ENCODE measurements around the gene PITPNB. TPM values are rescaled to one million over a fixed set of nuclear protein-coding genes. Genes with fewer than 3 reads are reported as not detected.

The PITPNB gene
- total and polyA plus RNA-seq, 7 donors: 20.4 to 135 (median 79.9) TPM

DNA sequence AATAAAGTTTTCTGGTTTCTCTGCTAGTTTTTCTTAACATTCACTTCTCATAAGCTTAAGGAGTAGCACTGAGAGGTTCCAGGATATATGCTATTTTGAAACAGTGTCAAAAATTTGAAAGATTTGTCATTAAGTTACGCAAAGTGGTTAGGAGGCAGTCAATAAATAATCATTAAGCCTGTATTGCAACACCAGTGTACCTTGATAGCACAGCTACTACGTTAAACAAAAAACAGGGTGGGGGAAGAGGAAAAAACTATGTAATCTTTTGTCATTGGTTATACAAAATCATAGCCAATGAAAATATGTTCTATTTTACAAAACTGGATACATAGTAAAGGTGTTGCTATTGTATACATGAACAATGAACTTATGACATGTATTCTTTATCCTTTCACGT is 30.4 kb upstream of the PITPNB start:
- TF ChIP-seq, protein P1, sequence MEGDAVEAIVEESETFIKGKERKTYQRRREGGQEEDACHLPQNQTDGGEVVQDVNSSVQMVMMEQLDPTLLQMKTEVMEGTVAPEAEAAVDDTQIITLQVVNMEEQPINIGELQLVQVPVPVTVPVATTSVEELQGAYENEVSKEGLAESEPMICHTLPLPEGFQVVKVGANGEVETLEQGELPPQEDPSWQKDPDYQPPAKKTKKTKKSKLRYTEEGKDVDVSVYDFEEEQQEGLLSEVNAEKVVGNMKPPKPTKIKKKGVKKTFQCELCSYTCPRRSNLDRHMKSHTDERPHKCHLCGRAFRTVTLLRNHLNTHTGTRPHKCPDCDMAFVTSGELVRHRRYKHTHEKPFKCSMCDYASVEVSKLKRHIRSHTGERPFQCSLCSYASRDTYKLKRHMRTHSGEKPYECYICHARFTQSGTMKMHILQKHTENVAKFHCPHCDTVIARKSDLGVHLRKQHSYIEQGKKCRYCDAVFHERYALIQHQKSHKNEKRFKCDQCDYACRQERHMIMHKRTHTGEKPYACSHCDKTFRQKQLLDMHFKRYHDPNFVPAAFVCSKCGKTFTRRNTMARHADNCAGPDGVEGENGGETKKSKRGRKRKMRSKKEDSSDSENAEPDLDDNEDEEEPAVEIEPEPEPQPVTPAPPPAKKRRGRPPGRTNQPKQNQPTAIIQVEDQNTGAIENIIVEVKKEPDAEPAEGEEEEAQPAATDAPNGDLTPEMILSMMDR (IDR thresholded peaks at IDR 0.05): no peak
- TF ChIP-seq POLR2AphosphoS5 (IDR thresholded peaks at IDR 0.05): no peak
- no peak for TF ChIP-seq POLR2A (IDR thresholded peaks at IDR 0.05)
- no peak for TF ChIP-seq EP300 (IDR thresholded peaks at IDR 0.05)
- Histone ChIP-seq H3K9me3 (no peaks in the 10 kb centered on the region), H3K4me1 (peaks cover 0 to 4% (median 2%) of the 10 kb centered on the region in 4 donors), H3K27me3 (no peaks in the 10 kb centered on the region), H3K4me3 (no peak overlapping the region), H3K36me3 (no peaks in the 10 kb centered on the region), H3K27ac (no peak overlapping the region)
- no peak for DNase-seq
- intact Hi-C loops (cut with DNase I): no loop called here
- WGBS, 2 donors: 82 to 93% methylated on average over 3 of the region's 3 CpGs

DNA sequence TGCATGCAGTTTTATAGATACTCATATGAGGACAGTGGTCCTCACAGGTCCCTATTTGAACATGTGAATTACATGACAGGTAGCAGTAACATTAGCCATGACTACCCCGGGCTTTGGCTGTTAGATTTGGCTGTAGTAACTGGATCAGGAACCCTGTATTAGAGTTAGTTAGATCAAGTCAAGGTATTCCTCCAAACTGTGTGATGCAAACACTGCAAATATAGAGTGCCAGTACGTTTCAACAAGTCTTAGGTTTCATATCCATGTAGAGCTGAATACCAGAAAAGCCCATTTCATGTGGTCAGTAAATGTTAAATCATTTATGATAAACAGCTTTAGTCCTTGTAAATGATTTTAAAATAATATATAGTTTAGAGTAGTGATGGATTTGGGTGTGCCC is 29.5 kb upstream of the PITPNB start:
- no peak for DNase-seq
- H3K4me3 ChIP-seq: no peak overlapping the region
- 93 to 94% methylated on average over 2 of the region's 2 CpGs for WGBS, 2 donors
- intact Hi-C loops (cut with DNase I): no loop called here
- H3K36me3 ChIP-seq: no peaks in the 10 kb centered on the region
- H3K27ac ChIP-seq: no peak overlapping the region
- no peaks in the 10 kb centered on the region for H3K27me3 ChIP-seq
- H3K4me1 ChIP-seq: peaks cover 0 to 4% (median 2%) of the 10 kb centered on the region in 4 donors
- TF ChIP-seq, protein P1 (IDR thresholded peaks at IDR 0.05): no peak
- TF ChIP-seq POLR2A (IDR thresholded peaks at IDR 0.05): no peak
- TF ChIP-seq EP300 (IDR thresholded peaks at IDR 0.05): no peak
- no peak for TF ChIP-seq POLR2AphosphoS5 (IDR thresholded peaks at IDR 0.05)
- H3K9me3 ChIP-seq: no peaks in the 10 kb centered on the region

DNA sequence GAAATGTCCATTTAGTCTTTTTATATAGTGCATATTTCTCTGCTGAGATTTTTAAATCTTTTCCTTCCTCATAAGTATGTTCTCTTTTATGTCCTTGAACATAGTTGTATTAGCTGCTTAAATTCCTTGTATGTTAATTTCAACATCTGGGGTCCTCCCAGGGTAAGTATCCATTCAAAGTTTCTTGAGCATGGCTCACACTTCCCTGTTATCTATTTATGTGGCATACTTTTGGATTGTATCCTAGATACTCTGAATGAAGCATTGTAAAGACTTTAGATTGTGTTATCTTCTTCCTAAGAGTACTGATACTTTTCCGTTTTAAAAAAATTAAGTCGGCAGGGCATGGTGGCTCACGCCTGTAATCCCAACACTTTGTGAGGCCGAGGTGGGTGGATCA is 28.4 kb upstream of the PITPNB start:
- no peak for DNase-seq
- WGBS, 2 donors: 97% methylated on average over 4 of the region's 4 CpGs
- H3K4me1 ChIP-seq: peaks cover 0 to 4% (median 2%) of the 10 kb centered on the region in 4 donors
- no peaks in the 10 kb centered on the region for H3K9me3 ChIP-seq
- H3K27me3 ChIP-seq: no peaks in the 10 kb centered on the region
- H3K27ac ChIP-seq: no peak overlapping the region
- intact Hi-C loops (cut with DNase I): no loop called here
- TF ChIP-seq EP300 (IDR thresholded peaks at IDR 0.05) (no peak), POLR2A (IDR thresholded peaks at IDR 0.05) (no peak), POLR2AphosphoS5 (IDR thresholded peaks at IDR 0.05) (no peak)
- TF ChIP-seq, protein P1 (IDR thresholded peaks at IDR 0.05): no peak
- H3K36me3 ChIP-seq: no peaks in the 10 kb centered on the region
- H3K4me3 ChIP-seq: no peak overlapping the region

DNA sequence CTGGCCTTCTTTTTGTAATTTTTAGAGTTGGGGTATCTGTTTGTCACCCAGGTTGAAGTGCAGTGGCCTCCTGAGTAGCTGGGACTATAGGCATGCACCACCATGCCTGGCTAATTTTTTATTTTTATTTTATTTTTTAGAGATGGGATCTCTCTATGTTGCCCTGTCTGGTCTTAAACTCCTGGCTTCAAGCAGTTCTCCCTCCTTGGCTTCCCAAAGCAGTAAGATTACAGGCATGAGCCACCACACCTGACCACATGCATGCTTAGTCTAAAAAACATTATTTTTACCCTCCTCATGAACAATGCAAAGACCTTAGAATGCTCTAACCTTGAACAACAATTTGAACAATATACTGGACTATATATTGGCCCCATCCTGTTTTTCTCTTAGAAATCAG is 22.1 kb upstream of the PITPNB start:
- H3K9me3 ChIP-seq: no peaks in the 10 kb centered on the region
- TF ChIP-seq POLR2AphosphoS5 (IDR thresholded peaks at IDR 0.05) (no peak), POLR2A (IDR thresholded peaks at IDR 0.05) (no peak), EP300 (IDR thresholded peaks at IDR 0.05) (no peak)
- TF ChIP-seq, protein P1 (IDR thresholded peaks at IDR 0.05): no peak
- no peak overlapping the region for H3K4me3 ChIP-seq
- H3K4me1 ChIP-seq: no peaks in the 10 kb centered on the region
- no peak for DNase-seq
- intact Hi-C loops (cut with DNase I): no loop called here
- peaks cover 0 to 4% (median 0%) of the 10 kb centered on the region in 4 donors for H3K36me3 ChIP-seq
- no peaks in the 10 kb centered on the region for H3K27me3 ChIP-seq
- no peak overlapping the region for H3K27ac ChIP-seq

DNA sequence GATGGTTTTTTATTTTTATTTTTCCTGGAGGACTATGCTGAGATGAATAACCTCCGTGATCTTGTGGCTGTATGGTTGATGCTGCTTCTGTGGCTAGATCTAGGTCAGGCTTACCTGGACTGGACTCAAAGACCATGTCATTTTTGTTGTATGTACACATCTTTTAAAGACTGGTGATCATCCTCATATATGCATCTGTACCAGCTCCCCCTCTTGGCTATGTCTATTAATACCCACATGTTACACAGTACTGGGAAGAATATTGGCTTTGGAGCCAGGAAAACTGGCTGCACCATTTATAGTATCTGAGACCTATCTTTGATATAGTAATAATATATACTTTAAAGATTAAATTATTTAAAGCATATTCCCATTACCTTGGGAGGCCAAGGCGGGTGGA is 18.4 kb upstream of the PITPNB start:
- no peak for DNase-seq
- WGBS, 2 donors: 97 to 98% methylated on average over 2 of the region's 2 CpGs
- Histone ChIP-seq H3K4me1 (no peaks in the 10 kb centered on the region), H3K9me3 (no peaks in the 10 kb centered on the region), H3K27me3 (no peaks in the 10 kb centered on the region), H3K4me3 (no peak overlapping the region), H3K36me3 (peaks cover 0 to 4% (median 0%) of the 10 kb centered on the region in 4 donors), H3K27ac (no peak overlapping the region)
- intact Hi-C loops (cut with DNase I): no loop called here
- TF ChIP-seq, protein P1 (IDR thresholded peaks at IDR 0.05): no peak
- TF ChIP-seq EP300 (IDR thresholded peaks at IDR 0.05) (no peak), POLR2A (IDR thresholded peaks at IDR 0.05) (no peak), POLR2AphosphoS5 (IDR thresholded peaks at IDR 0.05) (no peak)

All from sigmoid colon (tissue), 7 donors.